Suprapubic skin (tissue), 4 donors: ENCODE data around the gene PTPN14. TPM values are rescaled to one million over a fixed set of nuclear protein-coding genes. Genes with fewer than 3 reads are reported as not detected.

Experiments
- DNase-seq, 2 donors: peaks; one replicate each; pipeline ENCODE4 v3.0.0-alpha.2; 2019; ENCODE audit warnings: low spot score in 2 of 2
- H3K27ac ChIP-seq: fragments of 200-600 bp; sonication (generic); one replicate; pipeline ENCODE4 v1.5.1; 2019
- H3K27me3 ChIP-seq: fragments of 200-600 bp; sonication (generic); one replicate; pipeline ENCODE4 v1.5.1; 2019
- H3K36me3 ChIP-seq: fragments of 200-600 bp; sonication (generic); one replicate; pipeline ENCODE4 v1.5.1; 2019
- H3K4me1 ChIP-seq: fragments of 200-600 bp; sonication (generic); one replicate; pipeline ENCODE4 v1.5.1; 2019
- H3K4me3 ChIP-seq: fragments of 200-600 bp; sonication (generic); one replicate; pipeline ENCODE4 v1.5.1; 2019; ENCODE audit warnings: mild to moderate bottlenecking
- H3K9me3 ChIP-seq: fragments of 200-600 bp; sonication (generic); one replicate; pipeline ENCODE4 v1.5.1; 2019
- CTCF ChIP-seq, 2 donors: fragments of 200-600 bp in 1 of 2; fragments of 450-650 bp in 1 of 2; sonication (generic) in 1 of 2; IDR thresholded peaks; one replicate each; pipeline ENCODE4 v1.5.1; 2016 to 2019; ENCODE audit warnings: antibody characterized with exemption in 2 of 2, mild to moderate bottlenecking in 1 of 2, moderate library complexity in 1 of 2
- EP300 ChIP-seq: sonication (generic); formaldehyde crosslinking; IDR thresholded peaks from one replicate; pipeline ENCODE4 v1.6.1; 2017; ENCODE audit warnings: antibody characterized with exemption
- POLR2A ChIP-seq, 2 donors: fragments of 450-650 bp; IDR thresholded peaks; one replicate each; pipeline ENCODE4 v1.6.1; 2017; ENCODE audit warnings: antibody characterized with exemption in 2 of 2, mild to moderate bottlenecking in 2 of 2, moderate library complexity in 2 of 2
- POLR2AphosphoS5 ChIP-seq, 3 donors: sonication (generic); formaldehyde crosslinking; IDR thresholded peaks; one replicate each; pipeline ENCODE4 v1.6.1; 2017; ENCODE audit warnings: antibody characterized with exemption in 3 of 3
- WGBS: methylation state at CpG from one replicate; pipeline ENCODE4 v1.1.5; 2018; 5-methylcytosine and 5-hydroxymethylcytosine counted together
- total RNA-seq, 4 donors: library from RNA; depleted of rRNA; stranded (reverse); fragments of >200 nt; gene quantifications; one replicate each; pipeline ENCODE4 v1.1.0, GENCODE V29; 2016

The PTPN14 gene
- total RNA-seq, 4 donors from 2014 or later, result 67.9 to 159 (median 96.4) TPM

GRCh38 chr1:214504330-214504729 is 47.1 kb downstream of the PTPN14 start:
- no peaks in the 10 kb centered on the region for H3K9me3 ChIP-seq
- H3K27me3 ChIP-seq, result no peaks in the 10 kb centered on the region
- DNase-seq, result no peak
- TF ChIP-seq POLR2AphosphoS5 (IDR thresholded peaks at IDR 0.05) (no peak), EP300 (no peak), POLR2A (IDR thresholded peaks at IDR 0.05) (no peak), CTCF (IDR thresholded peaks at IDR 0.05) (no peak)
- H3K27ac ChIP-seq, result no peak overlapping the region
- WGBS, result 81% methylated on average over 5 of the region's 5 CpGs
- H3K36me3 ChIP-seq, result no peaks in the 10 kb centered on the region
- H3K4me3 ChIP-seq, result no peak overlapping the region
- peaks cover 39% of the 10 kb centered on the region for H3K4me1 ChIP-seq

- H3K27me3 ChIP-seq, result no peaks in the 10 kb centered on the region
- TF ChIP-seq POLR2A (IDR thresholded peaks at IDR 0.05) (no peak), POLR2AphosphoS5 (IDR thresholded peaks at IDR 0.05) (no peak), CTCF (IDR thresholded peaks at IDR 0.05) (no peak), EP300 (no peak)
- H3K4me1 ChIP-seq, result peaks cover 43% of the 10 kb centered on the region
- H3K4me3 ChIP-seq, result no peak overlapping the region
- H3K9me3 ChIP-seq, result no peaks in the 10 kb centered on the region
- H3K27ac ChIP-seq, result no peak overlapping the region
- 55% methylated on average over 4 of the region's 4 CpGs for WGBS
- no peaks in the 10 kb centered on the region for H3K36me3 ChIP-seq
- DNase-seq, result no peak
These were observed 47.8 kb downstream of the PTPN14 start for GRCh38 chr1:214503553-214503952.

GRCh38 chr1:214500340-214501055 is 50.9 kb downstream of the PTPN14 start:
- peaks cover 42% of the 10 kb centered on the region for H3K4me1 ChIP-seq
- no peak for TF ChIP-seq CTCF (IDR thresholded peaks at IDR 0.05)
- TF ChIP-seq EP300, result no peak
- TF ChIP-seq POLR2AphosphoS5 (IDR thresholded peaks at IDR 0.05), result no peak
- TF ChIP-seq POLR2A (IDR thresholded peaks at IDR 0.05), result no peak
- WGBS, result 26% methylated on average over 4 of the region's 4 CpGs
- H3K27me3 ChIP-seq, result no peaks in the 10 kb centered on the region
- H3K4me3 ChIP-seq, result no peak overlapping the region
- DNase-seq, result no peak
- H3K27ac ChIP-seq, result no peak overlapping the region
- no peaks in the 10 kb centered on the region for H3K9me3 ChIP-seq
- H3K36me3 ChIP-seq, result no peaks in the 10 kb centered on the region

GRCh38 chr1:214499732-214500131 is 51.7 kb downstream of the PTPN14 start:
- no peak for DNase-seq
- H3K27me3 ChIP-seq, result no peaks in the 10 kb centered on the region
- H3K4me3 ChIP-seq, result no peak overlapping the region
- peaks cover 48% of the 10 kb centered on the region for H3K4me1 ChIP-seq
- WGBS, result 61% methylated on average over 4 of the region's 4 CpGs
- no peaks in the 10 kb centered on the region for H3K36me3 ChIP-seq
- H3K27ac ChIP-seq, result no peak overlapping the region
- no peaks in the 10 kb centered on the region for H3K9me3 ChIP-seq
- TF ChIP-seq POLR2A (IDR thresholded peaks at IDR 0.05) (no peak), POLR2AphosphoS5 (IDR thresholded peaks at IDR 0.05) (no peak), CTCF (IDR thresholded peaks at IDR 0.05) (no peak), EP300 (no peak)

GRCh38 chr1:214498021-214498420 is 53.4 kb downstream of the PTPN14 start:
- Histone ChIP-seq H3K4me1 (peaks cover 51% of the 10 kb centered on the region), H3K9me3 (no peaks in the 10 kb centered on the region), H3K27ac (no peak overlapping the region), H3K4me3 (no peak overlapping the region), H3K36me3 (no peaks in the 10 kb centered on the region), H3K27me3 (no peaks in the 10 kb centered on the region)
- DNase-seq, result no peak
- 33% methylated on average over 1 of the region's 1 CpG for WGBS
- no peak for TF ChIP-seq EP300
- TF ChIP-seq POLR2A (IDR thresholded peaks at IDR 0.05), result no peak
- TF ChIP-seq POLR2AphosphoS5 (IDR thresholded peaks at IDR 0.05), result no peak
- no peak for TF ChIP-seq CTCF (IDR thresholded peaks at IDR 0.05)
